HG03139 (cell line): ENCODE results near the gene HORMAD1.
A peak's percentile ranks its signal among the peaks of the same experiment; 100 is the strongest.
"Not testable (repeated sequence)": the region's sequence is repeated elsewhere in the genome, so short reads cannot be mapped to it uniquely, and the experiment has no call there.

ENCODE experiments used
- ATAC-seq: cut with Tn5 transposase; IDR thresholded peaks from one replicate; pipeline ENCODE4 v1.9.1; 2021; ENCODE audit not compliant: unreplicated experiment

HORMAD1 gene, protein sequence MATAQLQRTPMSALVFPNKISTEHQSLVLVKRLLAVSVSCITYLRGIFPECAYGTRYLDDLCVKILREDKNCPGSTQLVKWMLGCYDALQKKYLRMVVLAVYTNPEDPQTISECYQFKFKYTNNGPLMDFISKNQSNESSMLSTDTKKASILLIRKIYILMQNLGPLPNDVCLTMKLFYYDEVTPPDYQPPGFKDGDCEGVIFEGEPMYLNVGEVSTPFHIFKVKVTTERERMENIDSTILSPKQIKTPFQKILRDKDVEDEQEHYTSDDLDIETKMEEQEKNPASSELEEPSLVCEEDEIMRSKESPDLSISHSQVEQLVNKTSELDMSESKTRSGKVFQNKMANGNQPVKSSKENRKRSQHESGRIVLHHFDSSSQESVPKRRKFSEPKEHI

DNA sequence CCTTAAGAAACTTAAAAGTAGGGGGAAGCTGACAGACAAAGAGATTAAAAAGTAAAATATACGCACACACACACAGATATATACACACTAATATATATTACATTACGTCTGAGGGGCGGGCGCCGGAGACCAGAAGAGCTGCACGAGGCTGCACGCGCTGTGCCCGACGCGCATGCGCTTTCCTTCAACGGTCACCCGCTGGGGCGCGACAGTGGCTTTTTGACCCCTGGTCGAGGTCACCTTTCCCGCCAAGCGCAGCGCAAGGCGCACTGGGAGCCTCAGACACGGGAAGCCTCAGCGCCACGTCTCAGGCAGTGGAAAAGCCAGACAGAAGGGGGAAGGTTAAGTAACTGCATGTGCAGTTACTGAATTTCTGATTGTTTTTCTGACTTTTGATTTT, at the start of gene HORMAD1:
Gene HORMAD1 (minus strand): TSS at position 193 of the 400 bp plus-strand sequence. CDS start 1,390 bp downstream, outside the sequence.
- ATAC-seq, result no peak

- ATAC-seq, result not testable (repeated sequence)
Measured at GRCh38 chr1:150767704-150768103, 47.0 kb upstream of the HORMAD1 start.

- not testable (repeated sequence) for ATAC-seq
Measured at GRCh38 chr1:150765977-150766301, 45.2 kb upstream of the HORMAD1 start.

DNA sequence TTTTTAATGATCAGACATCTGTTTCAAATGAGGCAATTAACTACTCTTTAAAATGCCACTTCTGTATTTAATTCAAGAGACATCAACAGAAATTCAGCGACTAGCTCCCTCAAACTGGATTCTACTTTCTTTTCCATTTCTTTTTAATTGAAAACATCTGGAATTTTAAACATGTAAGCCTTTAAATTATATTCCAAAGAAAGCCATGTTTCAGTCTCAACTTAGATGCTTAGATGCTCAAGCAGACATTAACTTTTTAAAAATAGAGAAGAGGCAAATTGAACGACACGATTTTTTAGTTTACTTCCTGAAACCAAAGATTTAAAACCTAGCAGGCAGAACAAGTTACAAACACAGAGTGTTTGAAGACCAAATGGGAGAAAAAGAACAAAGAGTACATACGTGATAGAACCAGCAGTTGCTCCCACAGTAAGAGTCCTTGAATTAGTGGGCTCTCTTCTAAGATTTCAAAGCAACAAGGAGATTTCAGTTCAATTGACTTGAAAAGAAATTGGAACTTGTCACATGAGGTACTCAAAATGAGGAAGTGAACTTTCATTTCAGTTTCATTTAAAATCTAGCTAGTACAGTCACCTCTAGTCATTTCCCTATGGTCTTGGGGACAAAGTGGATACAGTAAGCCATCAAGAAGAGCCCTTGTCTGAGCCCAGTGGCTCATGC, 44.7 kb upstream of the HORMAD1 start, which contains the start of gene CTSS:
Gene CTSS (minus strand): TSS at position 483 of the 681 bp plus-strand sequence. CDS start 1,015 bp downstream, outside the sequence.
- peak; percentile 83 for ATAC-seq

DNA sequence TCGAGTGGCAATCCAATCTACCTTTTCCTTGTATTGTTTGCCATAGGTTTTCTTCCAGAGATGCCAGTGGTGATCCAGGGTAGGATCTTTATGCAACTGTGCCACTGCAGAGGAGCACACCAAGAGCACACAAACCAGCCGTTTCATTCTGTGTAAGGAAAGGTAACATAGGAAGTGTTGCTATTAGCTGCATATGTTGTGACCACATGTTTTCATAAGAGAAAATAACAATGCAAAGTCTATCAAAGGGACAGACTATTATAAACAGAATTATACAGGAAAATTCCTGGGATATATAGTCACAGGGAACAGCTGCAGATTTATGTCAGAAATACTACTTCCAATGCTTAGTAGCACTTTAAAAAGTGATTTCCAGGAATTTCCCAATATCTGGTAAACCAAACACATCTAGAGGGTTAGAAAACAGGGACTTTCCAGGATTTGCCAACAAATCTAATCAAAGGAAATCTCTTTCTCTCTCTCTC, 44.0 kb upstream of the HORMAD1 start:
- no peak for ATAC-seq

DNA sequence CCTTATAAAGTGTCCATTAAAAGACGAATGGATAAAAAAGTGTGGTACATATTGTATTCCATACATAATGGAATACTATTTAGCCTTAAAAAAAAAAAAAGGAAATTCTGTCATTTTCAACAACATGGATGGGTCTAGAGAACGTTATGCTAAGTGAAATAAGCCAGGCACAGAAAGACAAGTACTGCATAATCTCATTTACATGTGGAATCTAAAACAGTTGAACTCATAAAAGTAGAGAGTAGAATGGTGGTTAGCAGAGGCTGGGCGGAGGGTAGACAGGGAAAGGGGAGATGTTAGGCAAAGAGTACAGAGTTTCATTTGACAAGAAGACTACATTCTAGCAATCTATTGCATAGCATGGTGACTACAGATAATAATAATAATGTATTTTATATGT, 42.3 kb upstream of the HORMAD1 start:
- no peak for ATAC-seq

DNA sequence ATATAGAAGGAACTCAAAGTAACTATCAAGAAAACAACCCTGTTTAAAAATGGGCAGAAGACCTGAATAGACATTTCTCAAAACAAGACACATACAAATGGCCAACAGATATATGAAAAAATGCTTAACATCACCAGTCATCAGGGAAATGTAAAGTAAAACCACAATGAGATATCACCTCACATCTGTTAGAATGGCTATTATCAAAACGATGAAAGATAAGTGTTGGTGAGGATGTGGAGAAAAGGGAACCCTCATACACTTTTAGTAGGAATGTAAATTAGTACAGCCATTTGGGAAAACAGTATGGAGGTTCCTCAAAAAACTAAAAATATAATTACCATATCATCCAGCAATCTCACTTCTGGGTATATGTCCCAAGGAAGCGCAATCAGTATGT, 41.9 kb upstream of the HORMAD1 start:
- no peak for ATAC-seq

- ATAC-seq, result no peak
Measured at GRCh38 chr1:150761801-150762200, 41.1 kb upstream of the HORMAD1 start.

GRCh38 chr1:150760013-150760412, 39.3 kb upstream of the HORMAD1 start:
- ATAC-seq, result no peak

GRCh38 chr1:150753416-150753815, 32.7 kb upstream of the HORMAD1 start:
- ATAC-seq, result no peak

GRCh38 chr1:150751443-150751842, 30.7 kb upstream of the HORMAD1 start:
- no peak for ATAC-seq

DNA sequence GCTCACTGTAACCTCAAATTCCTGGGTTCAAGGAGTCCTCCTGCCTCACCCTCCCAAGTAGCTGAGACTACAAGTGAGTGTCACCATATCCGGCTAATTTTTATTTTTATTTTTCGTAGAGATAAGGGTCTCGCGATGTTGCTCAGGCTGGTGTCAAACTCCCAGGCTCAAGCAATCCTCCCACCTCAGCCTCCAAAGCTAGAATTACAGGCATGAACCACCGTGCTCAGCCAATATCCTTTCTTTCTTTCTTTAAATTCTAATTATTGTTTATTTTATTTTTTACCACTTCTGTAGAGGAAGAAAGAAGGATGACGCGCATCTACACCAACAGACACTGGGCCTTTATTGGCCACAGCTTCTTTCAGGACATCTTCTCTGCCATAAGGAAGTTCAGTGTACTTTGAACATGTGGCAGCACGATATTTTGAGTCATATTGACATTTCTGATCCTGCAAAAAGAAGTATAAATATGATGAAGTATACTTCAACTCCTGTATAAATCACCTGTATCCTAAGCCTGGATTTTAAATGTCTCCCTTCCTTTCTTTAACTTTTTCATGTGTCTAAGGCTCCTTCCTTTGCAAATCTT, 29.1 kb upstream of the HORMAD1 start:
- no peak for ATAC-seq

GRCh38 chr1:150748878-150749719, 28.4 kb upstream of the HORMAD1 start:
- no peak for ATAC-seq

DNA sequence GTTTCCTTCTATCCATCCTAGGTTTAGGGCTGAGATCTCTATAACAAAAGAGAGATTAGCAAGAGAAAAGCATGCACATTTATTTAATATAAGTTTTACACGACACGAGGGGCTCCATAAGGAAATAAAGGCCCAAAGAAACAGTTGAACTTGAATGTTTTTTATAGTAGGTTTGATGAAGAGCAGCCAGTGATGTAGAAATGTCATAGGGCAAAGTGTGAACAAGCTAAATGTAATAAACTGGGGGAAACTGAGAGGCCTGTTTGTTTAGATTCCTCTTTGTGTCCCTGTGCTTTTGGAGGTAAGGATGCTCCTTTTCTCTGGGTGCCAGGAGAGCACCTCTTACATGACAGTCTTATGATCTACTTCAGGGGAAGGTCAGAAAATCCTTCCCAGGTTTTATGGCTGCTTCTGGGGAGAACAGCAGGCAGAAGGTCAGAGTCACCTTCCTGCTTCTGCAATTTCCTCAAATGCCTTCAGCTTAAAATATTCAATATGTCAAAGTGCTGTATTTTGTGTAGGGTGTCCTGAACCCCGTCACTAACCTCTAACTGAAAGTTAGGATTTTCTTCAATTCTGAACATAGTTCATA, 9.5 kb upstream of the HORMAD1 start:
- no peak for ATAC-seq

DNA sequence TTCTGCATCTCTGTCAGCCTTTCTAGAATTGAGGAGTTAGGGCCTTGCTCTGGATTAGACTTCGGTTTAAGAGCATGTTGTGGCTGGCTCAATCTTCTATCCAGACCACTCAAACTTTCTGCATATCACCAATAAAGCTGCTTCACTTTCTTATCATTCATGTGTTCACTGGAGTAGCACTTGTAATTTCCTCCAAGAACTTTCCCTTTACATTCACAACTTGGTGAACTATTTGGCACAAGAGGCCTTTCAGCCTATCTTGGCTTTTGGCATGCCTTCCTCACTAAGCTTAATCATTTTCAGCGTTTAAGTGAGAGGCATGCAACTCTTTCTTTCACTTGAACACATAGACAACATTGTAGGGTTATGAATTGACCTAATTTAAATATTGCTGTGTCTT, 3.6 kb upstream of the HORMAD1 start:
- no peak for ATAC-seq

DNA sequence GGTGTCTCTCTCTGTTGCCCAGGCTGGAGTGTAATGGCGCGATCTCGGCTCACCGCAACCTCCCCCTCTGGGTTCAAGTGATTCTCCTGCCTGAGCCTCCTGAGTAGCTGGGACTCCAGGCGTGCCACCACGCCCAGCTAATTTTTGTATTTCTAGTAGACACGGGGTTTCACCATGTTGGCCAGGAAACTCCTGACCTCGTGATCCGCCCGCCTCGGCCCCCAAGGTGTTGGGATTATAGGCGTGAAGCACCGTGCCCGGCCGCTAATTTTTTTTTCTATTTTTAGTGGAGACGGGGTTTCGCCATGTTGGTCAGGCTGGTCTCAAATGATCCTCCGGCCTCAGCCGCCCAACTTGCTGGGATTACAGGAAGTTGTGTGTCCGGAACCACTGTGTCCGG, 597 bp downstream of the HORMAD1 start:
- no peak for ATAC-seq

DNA sequence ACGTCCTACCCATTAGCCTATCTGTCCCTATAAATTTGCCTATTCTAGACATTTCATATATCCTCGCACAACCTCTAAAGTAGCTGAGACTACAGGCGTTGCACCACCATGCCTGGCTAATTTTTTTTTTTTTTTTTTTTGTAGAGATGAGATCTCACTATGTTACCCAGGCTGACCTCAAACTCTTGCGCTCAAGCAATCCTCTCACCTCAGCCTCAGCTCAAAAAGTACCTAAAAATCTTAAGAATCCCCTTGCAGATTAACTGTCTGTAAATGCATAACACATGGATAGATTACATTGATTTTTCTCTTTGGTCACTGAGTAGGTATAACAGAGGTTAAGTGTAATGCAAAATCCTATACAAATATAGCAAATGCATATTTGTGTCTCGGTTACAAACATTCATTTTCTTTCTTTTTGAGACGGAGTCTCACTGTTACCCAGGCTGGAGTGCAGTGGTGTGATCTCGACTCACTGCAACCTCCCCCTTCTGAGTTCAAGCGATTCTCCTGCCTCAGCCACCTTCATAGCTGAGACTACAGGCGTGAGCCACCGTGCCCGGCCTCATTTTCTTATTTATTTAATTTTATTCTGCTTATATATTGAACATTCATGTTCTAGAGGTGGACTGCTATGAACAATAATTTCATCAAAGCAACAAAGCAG, 2.3 kb downstream of the HORMAD1 start:
- no peak for ATAC-seq

DNA sequence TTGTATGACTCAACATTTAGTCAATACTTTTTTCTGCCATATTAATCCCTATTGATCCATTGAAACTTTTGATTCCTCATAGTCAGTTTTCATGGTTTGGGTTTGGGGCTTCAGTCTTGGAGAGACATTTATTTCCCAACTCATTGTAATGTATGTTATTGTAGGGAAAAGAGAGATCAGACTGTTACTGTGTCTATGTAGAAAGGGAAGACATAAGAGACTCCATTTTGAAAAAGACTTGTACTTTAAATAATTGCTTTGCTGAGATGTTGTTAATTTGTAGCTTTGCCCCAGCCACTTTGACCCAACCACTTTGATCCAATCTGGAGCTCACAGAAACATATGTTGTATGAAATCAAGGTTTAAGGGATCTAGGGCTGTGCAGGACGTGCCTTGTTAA, 11.7 kb downstream of the HORMAD1 start:
- not testable (repeated sequence) for ATAC-seq

- no peak for ATAC-seq
Measured at GRCh38 chr1:150708595-150708994, 12.1 kb downstream of the HORMAD1 start.

GRCh38 chr1:150706091-150706490, 14.6 kb downstream of the HORMAD1 start:
- ATAC-seq, result no peak
